Common myeloid progenitor, CD34-positive (primary cell): ENCODE measurements around the gene CTRB1.
"Not testable (repeated sequence)": the region's sequence is repeated elsewhere in the genome, so short reads cannot be mapped to it uniquely, and the experiment has no call there.

Experiments used
- CTCF ChIA-PET: fragments of 350-600 bp; sonication (Branson Sonifier 250); formaldehyde crosslinking; loops from one replicate; lab custom pipeline; 2021; ENCODE audit warnings: antibody characterized with exemption; lab: Charles Lee
- POLR2A ChIA-PET: fragments of 350-600 bp; sonication (Branson Sonifier 250); formaldehyde crosslinking; loops from one replicate; lab custom pipeline; 2021; ENCODE audit warnings: antibody characterized with exemption; lab: Charles Lee
- DNase-seq, 3 donors: peaks; one replicate each; pipeline versions ENCODE4 v3.0.0 to v3.0.0-alpha.2; 2013
- H3K27ac ChIP-seq, 2 experiments: 1 replicate in 1 of 2; 2 replicates in 1 of 2; pipeline ENCODE4 v1.7.0; 2013; ENCODE audit warnings: inconsistent platforms in 2 of 2, low read length in 2 of 2, mild to moderate bottlenecking in 2 of 2, low read depth in 1 of 2, moderate library complexity in 1 of 2; ENCODE audit not compliant: severe bottlenecking in 2 of 2, insufficient read depth in 1 of 2, poor library complexity in 1 of 2
- H3K27me3 ChIP-seq, 5 experiments: replicated peaks in 2 of 5; 1 replicate in 3 of 5; 2 replicates in 2 of 5; pipeline versions ENCODE4 v1.6.1 to v1.7.0; 2013; ENCODE audit warnings: low read length in 4 of 5, mild to moderate bottlenecking in 2 of 5, moderate library complexity in 2 of 5, inconsistent platforms in 1 of 5; ENCODE audit not compliant: insufficient read depth in 5 of 5, control insufficient read depth in 4 of 5
- H3K36me3 ChIP-seq, 4 experiments: 1 replicate in 2 of 4; 2 replicates in 2 of 4; pipeline versions ENCODE4 v1.6.1 to v1.7.0; 2013; ENCODE audit warnings: low read length in 3 of 4, control low read depth in 1 of 4, mild to moderate bottlenecking in 1 of 4; ENCODE audit not compliant: control insufficient read depth in 4 of 4, insufficient read depth in 4 of 4
- H3K4me1 ChIP-seq, 4 experiments: 1 replicate in 3 of 4; 2 replicates in 1 of 4; pipeline versions ENCODE4 v1.6.1 to v1.7.1; 2013; ENCODE audit warnings: low read length in 3 of 4, mild to moderate bottlenecking in 3 of 4, control low read depth in 1 of 4, inconsistent platforms in 1 of 4, moderate library complexity in 1 of 4; ENCODE audit not compliant: control insufficient read depth in 4 of 4, insufficient read depth in 4 of 4; ENCODE audit errors: control extremely low read depth in 1 of 4
- H3K4me3 ChIP-seq, 7 experiments: 1 replicate in 4 of 7; 2 replicates in 3 of 7; pipeline versions ENCODE4 v1.5.1 to v1.7.0; 2013; ENCODE audit warnings: mild to moderate bottlenecking in 7 of 7, low read length in 6 of 7, moderate library complexity in 6 of 7, inconsistent platforms in 2 of 7, low read depth in 2 of 7, control low read depth in 1 of 7; ENCODE audit not compliant: insufficient read depth in 4 of 7, control insufficient read depth in 1 of 7; ENCODE audit errors: extremely low read depth in 1 of 7
- H3K9me3 ChIP-seq, 5 experiments: 1 replicate in 4 of 5; 2 replicates in 1 of 5; pipeline versions ENCODE4 v1.6.1 to v1.7.1; 2013; ENCODE audit warnings: low read length in 4 of 5, mild to moderate bottlenecking in 2 of 5, inconsistent platforms in 1 of 5, low read depth in 1 of 5, moderate library complexity in 1 of 5; ENCODE audit not compliant: control insufficient read depth in 4 of 5, insufficient read depth in 2 of 5; ENCODE audit errors: control extremely low read depth in 1 of 5
- WGBS: methylation state at CpG from one replicate; pipeline ENCODE4 v1.1.5; 2013; ENCODE audit not compliant: insufficient coverage; 5-methylcytosine and 5-hydroxymethylcytosine counted together

CTRB1 gene

GRCh38 chr16:75217389-75217851 is 1.4 kb upstream of the CTRB1 start:
- H3K36me3 ChIP-seq, result no peaks in the 10 kb centered on the region
- peaks cover 0 to 17% (median 7%) of the 10 kb centered on the region in 5 experiments for H3K27me3 ChIP-seq
- CTCF ChIA-PET, result interaction anchor here (1.0 to 1.3 kb wide), 2 partner anchors 9 to 18 kb away, joined by 3 read pairs; no protein-coding TSS in a partner anchor
- no peak overlapping the region for H3K27ac ChIP-seq
- no peak overlapping the region for H3K4me3 ChIP-seq
- no peak for DNase-seq
- no peaks in the 10 kb centered on the region for H3K9me3 ChIP-seq
- peaks cover 0 to 2% (median 0%) of the 10 kb centered on the region in 4 experiments for H3K4me1 ChIP-seq
- WGBS, result 93% methylated on average over 10 of the region's 11 CpGs
- POLR2A ChIA-PET, result no interaction called here

- WGBS, result 83% methylated on average over 3 of the region's 4 CpGs
- no peaks in the 10 kb centered on the region for H3K9me3 ChIP-seq
Observed at GRCh38 chr16:75219088-75219487, 300 bp downstream of the CTRB1 start.

GRCh38 chr16:75219838-75220237 is 1.1 kb downstream of the CTRB1 start:
- H3K27me3 ChIP-seq, result peaks cover 0 to 13% (median 9%) of the 10 kb centered on the region in 5 experiments
- ChIA-PET POLR2A (no interaction called here), CTCF (interaction anchor here (1.0 kb wide), 1 partner anchor 20 kb away, joined by 3 read pairs; no protein-coding TSS in a partner anchor)
- H3K9me3 ChIP-seq, result no peaks in the 10 kb centered on the region
- H3K36me3 ChIP-seq, result no peaks in the 10 kb centered on the region
- no peak overlapping the region for H3K27ac ChIP-seq
- peak; percentile 15 to 54 (median 34) for DNase-seq
- peaks cover 0 to 2% (median 0%) of the 10 kb centered on the region in 4 experiments for H3K4me1 ChIP-seq
- peak overlapping the region in 4 of 7 experiments; percentile 8 to 59 (median 28) for H3K4me3 ChIP-seq
- WGBS, result no CpG with 5 or more reads among the region's 5 CpGs

More at GRCh38 chr16:75219088-75219487, 300 bp downstream of the CTRB1 start:
- Histone ChIP-seq H3K36me3 (no peaks in the 10 kb centered on the region), H3K27me3 (peaks cover 0 to 8% (median 5%) of the 10 kb centered on the region in 5 experiments), H3K4me1 (peaks cover 0 to 2% (median 0%) of the 10 kb centered on the region in 4 experiments), H3K27ac (no peak overlapping the region), H3K4me3 (no peak overlapping the region)
- POLR2A ChIA-PET, result no interaction called here
- no peak for DNase-seq
- CTCF ChIA-PET, result no interaction called here

- Histone ChIP-seq H3K9me3 (no peaks in the 10 kb centered on the region), H3K4me1 (peaks cover 0 to 2% (median 0%) of the 10 kb centered on the region in 4 experiments), H3K4me3 (no peak overlapping the region), H3K27ac (no peak overlapping the region), H3K36me3 (no peaks in the 10 kb centered on the region), H3K27me3 (peaks cover 0 to 28% (median 9%) of the 10 kb centered on the region in 5 experiments)
- 88% methylated on average over 12 of the region's 16 CpGs for WGBS
- CTCF ChIA-PET, result interaction anchor here (1.1 to 2.3 kb wide), 3 partner anchors 20 to 25 kb away, joined by 3 to 6 read pairs (median 6); no protein-coding TSS in a partner anchor
- POLR2A ChIA-PET, result no interaction called here
- no peak for DNase-seq
Observed at GRCh38 chr16:75222271-75222783, 3.5 kb downstream of the CTRB1 start.

- POLR2A ChIA-PET, DNase-seq, H3K36me3 ChIP-seq, H3K27ac ChIP-seq, H3K9me3 ChIP-seq, H3K4me3 ChIP-seq, H3K4me1 ChIP-seq: not testable (repeated sequence)
- CTCF ChIA-PET, result interaction anchor here (1.3 kb wide), 1 partner anchor 23 kb away, joined by 6 read pairs; no protein-coding TSS in a partner anchor
- H3K27me3 ChIP-seq, result peaks cover 0 to 34% (median 13%) of the 10 kb centered on the region in 5 experiments
- WGBS, result no CpG with 5 or more reads among the region's 20 CpGs
Observed at GRCh38 chr16:75223129-75223528, 4.3 kb downstream of the CTRB1 start.

GRCh38 chr16:75224306-75225082 is 5.7 kb downstream of the CTRB1 start:
- ChIA-PET POLR2A (no interaction called here), CTCF (no interaction called here)
- no peak overlapping the region for H3K4me3 ChIP-seq
- 81% methylated on average over 8 of the region's 20 CpGs for WGBS
- peaks cover 0 to 47% (median 10%) of the 10 kb centered on the region in 5 experiments for H3K27me3 ChIP-seq
- H3K4me1 ChIP-seq, result peaks cover 0 to 2% (median 0%) of the 10 kb centered on the region in 4 experiments
- no peak overlapping the region for H3K27ac ChIP-seq
- DNase-seq, result no peak
- no peaks in the 10 kb centered on the region for H3K9me3 ChIP-seq
- H3K36me3 ChIP-seq, result no peaks in the 10 kb centered on the region

- no peak for DNase-seq
- H3K27me3 ChIP-seq, result peaks cover 0 to 53% (median 10%) of the 10 kb centered on the region in 5 experiments
- CTCF ChIA-PET, result no interaction called here
- H3K36me3 ChIP-seq, result no peaks in the 10 kb centered on the region
- WGBS, result 77% methylated on average over 6 of the region's 12 CpGs
- no peaks in the 10 kb centered on the region for H3K4me1 ChIP-seq
- POLR2A ChIA-PET, result no interaction called here
- H3K4me3 ChIP-seq, result no peak overlapping the region
- H3K9me3 ChIP-seq, result no peaks in the 10 kb centered on the region
- H3K27ac ChIP-seq, result no peak overlapping the region
Observed at GRCh38 chr16:75225092-75225491, 6.3 kb downstream of the CTRB1 start.
